KMS-11 (cell line): ENCODE measurements around the gene ORC1.

Experiments
- H2AFZ ChIP-seq: fragments of 200-600 bp; sonication (generic); 2 replicates; pipeline ENCODE4 v1.6.1; 2016; ENCODE audit warnings: antibody characterized with exemption, mixed run types, low read depth
- H3K27ac ChIP-seq: fragments of 200-600 bp; sonication (generic); 2 replicates; pipeline ENCODE4 v1.6.1; 2016; ENCODE audit warnings: mild to moderate bottlenecking, mixed run types
- H3K27me3 ChIP-seq: fragments of 200-600 bp; sonication (generic); 2 replicates; pipeline ENCODE4 v1.6.1; 2017; ENCODE audit warnings: mild to moderate bottlenecking, low read depth, mixed run types, moderate library complexity; ENCODE audit not compliant: insufficient read depth
- H3K36me3 ChIP-seq: fragments of 200-600 bp; sonication (generic); 2 replicates; pipeline ENCODE4 v1.6.1; 2017; ENCODE audit warnings: mild to moderate bottlenecking, mixed run types; ENCODE audit not compliant: insufficient read depth
- H3K4me1 ChIP-seq: fragments of 200-600 bp; sonication (generic); 2 replicates; pipeline ENCODE4 v1.6.1; 2016; ENCODE audit warnings: mild to moderate bottlenecking, low read depth, mixed run types; ENCODE audit not compliant: poor library complexity, severe bottlenecking
- H3K4me2 ChIP-seq: fragments of 200-600 bp; sonication (generic); 2 replicates; pipeline ENCODE4 v1.7.0; 2016; ENCODE audit warnings: mild to moderate bottlenecking, mixed run types
- H3K4me3 ChIP-seq: fragments of 200-600 bp; sonication (generic); IDR thresholded peaks from 2 replicates; pipeline ENCODE4 v1.6.1; 2017; ENCODE audit warnings: low read depth, low read length, mixed read lengths; ENCODE audit not compliant: insufficient read depth
- H3K79me2 ChIP-seq: fragments of 200-600 bp; sonication (generic); 2 replicates; pipeline ENCODE4 v1.6.1; 2016; ENCODE audit warnings: low read depth, mixed run types; ENCODE audit not compliant: insufficient read depth
- H3K9ac ChIP-seq: fragments of 200-600 bp; sonication (generic); 2 replicates; pipeline ENCODE4 v1.6.1; 2016; ENCODE audit warnings: mild to moderate bottlenecking, mixed run types
- H4K20me1 ChIP-seq: fragments of 200-600 bp; sonication (generic); 2 replicates; pipeline ENCODE4 v1.6.1; 2016; ENCODE audit warnings: mild to moderate bottlenecking, mixed run types; ENCODE audit not compliant: insufficient read depth
- CTCF ChIP-seq: fragments of 200-600 bp; sonication (generic); conservative IDR thresholded peaks from 2 replicates; pipeline ENCODE4 v1.6.1; 2017; ENCODE audit warnings: low read depth, mild to moderate bottlenecking, antibody characterized with exemption, low read length, moderate library complexity, mixed read lengths

Gene ORC1

GRCh38 chr1:52323731-52324130, 80.5 kb downstream of the ORC1 start:
- Histone ChIP-seq H3K27ac (no peak overlapping the region), H4K20me1 (no peaks in the 10 kb centered on the region), H3K4me3 (no peak overlapping the region), H3K27me3 (no peaks in the 10 kb centered on the region), H3K4me2 (no peak overlapping the region), H3K36me3 (no peaks in the 10 kb centered on the region), H2AFZ (no peak overlapping the region), H3K4me1 (no peaks in the 10 kb centered on the region), H3K9ac (no peak overlapping the region), H3K79me2 (no peaks in the 10 kb centered on the region)
- TF ChIP-seq CTCF = no peak
